Activated T-helper 1 cell treated with anti-CD3 and anti-CD28 coated beads, Interleukin-2, amount 50 U/mL, for 16 hours (primary cell): Measurements from ENCODE around the gene BMPR2.
"Not testable (repeated sequence)": the region's sequence is repeated elsewhere in the genome, so short reads cannot be mapped to it uniquely, and the experiment has no call there.

Source experiments
- DNase-seq, 2 donors: peaks; one replicate each; pipeline ENCODE4 v3.0.0-alpha.2; 2020; ENCODE audit warnings: low read depth in 1 of 2, low spot score in 1 of 2

Gene BMPR2

DNA sequence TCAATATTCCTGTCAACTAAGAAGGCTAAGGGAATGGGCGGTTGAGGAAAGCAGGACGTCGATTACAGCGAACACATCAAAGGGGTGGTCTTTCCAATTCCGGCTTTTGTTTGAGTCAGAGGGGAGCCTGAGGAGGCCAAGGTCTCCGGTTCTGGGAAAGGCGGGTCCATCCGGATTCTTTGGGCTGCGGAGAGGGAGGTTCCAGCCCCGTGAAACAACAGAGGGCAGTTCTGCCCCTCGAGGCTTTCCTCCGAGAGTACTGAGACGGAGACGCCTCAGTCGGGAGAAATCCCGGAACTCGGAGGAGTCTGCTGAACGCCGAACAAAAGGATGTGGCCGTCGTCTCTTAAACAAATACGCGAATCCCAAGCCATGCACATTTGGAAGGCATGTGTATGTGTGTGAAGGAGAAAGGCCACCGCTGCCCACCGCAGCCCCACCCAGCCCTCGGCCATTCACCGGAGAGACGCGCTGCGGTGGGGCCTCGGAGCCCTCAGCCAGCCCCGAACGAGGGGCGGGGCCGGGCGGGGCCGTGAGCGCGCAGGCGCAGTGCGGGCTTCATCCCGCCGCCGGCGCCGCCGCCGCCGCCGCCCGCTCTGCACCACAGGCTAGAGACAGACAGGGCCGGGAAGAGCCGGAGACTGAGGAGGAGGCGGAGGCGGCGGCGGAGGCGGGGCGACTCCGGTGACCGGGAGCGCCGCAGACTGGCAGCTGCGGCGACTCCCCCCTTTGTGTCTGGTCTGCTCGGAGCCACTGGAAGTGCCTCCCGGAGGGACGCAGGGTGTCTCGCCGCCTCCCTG is at the start of gene BMPR2:
Gene BMPR2 (plus strand): TSS at position 719 of the 800 bp plus-strand sequence. CDS start 1,148 bp downstream, outside the sequence.
- peak; percentile 58 to 78 for DNase-seq

DNA sequence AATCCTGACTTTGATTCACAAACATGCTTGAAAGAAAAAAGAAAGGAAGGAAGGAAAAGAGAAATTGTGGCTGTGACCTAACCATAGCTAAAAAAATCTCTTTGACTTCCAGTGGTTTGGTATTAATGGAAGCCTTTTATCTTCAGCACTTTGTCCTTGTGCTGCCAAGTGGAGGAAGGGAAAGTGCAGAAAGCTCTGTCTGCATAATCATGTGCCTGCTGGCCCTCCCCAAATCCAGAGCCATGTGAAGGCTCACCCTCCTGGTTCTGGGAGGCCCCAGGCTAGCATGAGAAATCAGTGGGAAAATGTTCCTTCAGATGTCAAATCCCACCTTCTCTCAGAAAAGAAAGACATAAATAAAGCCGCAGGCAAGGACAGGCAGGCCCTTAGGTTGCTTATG is 48.3 kb upstream of the BMPR2 start:
- no peak for DNase-seq

DNA sequence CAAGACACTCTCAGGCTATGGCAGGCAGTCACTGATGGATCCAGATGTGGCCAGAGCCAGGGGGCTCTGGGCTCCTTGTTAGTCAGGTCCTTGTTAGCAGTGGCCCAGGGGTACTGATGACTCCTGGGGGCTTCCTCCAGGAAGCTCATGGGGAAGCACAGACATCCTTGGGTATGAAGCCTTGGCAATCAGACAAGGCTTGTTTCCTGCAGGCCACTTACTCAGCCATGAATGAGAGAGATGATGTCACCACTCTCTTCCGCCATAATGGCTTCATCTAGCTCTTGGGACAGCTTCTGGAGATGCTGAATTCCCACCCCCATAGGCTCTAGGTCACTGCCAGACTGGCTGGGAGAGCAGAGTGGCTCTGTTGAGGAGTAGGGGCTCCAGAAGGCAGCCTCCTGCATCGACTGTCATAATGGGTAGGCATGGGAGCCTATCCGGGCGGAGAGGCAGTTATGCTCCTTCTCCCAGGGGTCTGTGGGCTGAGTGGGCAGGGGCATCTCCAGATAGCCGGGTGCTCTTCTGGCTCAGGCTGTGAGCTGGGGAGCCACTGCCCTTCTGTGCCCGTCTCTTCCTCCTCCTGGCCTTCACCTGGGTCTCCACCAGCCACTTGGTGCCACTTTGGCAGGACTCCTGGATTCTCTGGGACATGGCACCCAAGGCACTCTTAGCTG is 40.2 kb upstream of the BMPR2 start:
- DNase-seq, result no peak

DNA sequence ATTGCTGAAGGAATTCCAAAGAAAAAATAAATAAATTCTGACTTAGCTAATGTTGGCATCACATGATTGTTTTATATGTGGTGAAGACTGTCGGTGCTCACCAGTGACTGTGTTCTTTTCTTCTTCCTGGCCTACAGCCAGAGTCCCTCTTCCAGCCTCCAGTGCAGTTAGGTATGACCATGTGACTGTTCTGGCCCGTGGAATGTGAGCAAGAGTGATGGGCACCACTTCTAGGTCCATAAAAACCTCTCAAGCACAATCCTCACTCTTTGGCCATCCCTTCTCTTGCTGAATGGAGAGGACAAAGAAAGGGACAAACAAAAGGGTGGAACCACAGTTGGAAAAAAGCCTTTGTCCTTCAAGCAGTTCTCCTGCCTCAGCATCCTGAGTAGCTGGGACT is 39.0 kb upstream of the BMPR2 start:
- no peak for DNase-seq

DNA sequence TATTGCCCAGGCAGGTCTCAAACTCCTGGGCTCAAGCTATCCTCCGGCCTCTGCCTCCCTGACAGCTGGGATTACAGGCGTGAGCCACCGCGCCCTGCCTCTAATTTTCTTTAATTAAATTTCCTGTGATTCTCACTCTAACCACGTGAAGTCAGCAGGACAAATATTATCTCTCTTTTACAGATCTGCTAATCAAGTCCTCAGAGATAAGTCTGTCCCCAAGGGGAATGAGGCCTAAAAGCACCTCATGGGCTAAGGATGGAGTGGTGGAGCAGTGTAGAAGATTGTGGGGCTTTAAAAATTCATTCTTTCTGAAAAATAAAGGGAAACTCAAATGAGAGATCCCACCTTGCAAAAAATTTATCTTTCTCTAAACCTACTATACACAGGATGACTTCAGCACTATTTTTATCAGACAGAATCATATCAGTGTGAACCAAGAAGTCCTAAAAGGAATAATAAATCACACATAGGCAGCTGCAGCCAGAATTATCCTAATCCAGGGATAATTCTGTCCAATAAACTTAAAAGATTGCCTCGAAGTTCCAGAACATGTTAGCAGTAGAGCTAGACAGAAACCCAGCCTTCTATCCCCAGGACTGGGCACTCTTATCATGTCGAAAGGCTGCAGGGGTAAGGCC is 38.3 kb upstream of the BMPR2 start:
- no peak for DNase-seq

DNA sequence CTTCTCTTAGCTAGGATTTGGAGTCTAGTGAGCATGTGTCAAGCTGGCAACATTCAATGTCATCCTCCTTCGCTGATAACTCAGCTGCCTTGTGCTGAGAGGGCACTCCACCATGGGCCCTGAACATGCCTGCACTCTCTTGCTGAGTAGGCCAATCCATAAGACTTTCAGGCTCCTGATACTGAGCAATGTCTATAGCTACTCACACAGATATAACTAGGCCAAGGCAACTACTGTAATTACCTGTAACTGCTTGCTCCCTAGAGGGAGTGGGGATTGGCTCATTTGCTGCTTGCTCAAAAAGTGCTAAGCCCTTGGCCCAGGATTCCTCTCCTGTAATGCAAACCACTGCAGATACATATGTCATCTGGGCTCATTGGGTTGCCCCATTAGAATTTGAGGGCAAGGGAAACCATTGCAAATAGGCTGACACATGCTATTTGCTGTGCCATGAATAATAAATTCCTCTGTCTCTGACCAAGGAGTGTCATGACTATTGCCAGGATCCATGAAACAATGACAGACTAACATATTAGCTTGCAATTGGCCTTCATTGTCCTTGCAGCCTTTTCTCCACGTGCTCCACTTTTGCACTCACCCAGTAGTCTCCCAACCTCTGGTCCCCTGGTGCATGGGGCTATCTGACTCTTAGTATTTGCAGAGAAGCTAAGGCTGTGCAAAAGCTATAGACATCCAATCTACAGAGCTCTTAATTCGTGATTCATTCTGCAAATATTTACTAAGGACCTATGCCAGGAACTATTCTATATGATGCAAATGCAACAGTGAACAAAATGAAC is 36.9 kb upstream of the BMPR2 start:
- no peak for DNase-seq

DNA sequence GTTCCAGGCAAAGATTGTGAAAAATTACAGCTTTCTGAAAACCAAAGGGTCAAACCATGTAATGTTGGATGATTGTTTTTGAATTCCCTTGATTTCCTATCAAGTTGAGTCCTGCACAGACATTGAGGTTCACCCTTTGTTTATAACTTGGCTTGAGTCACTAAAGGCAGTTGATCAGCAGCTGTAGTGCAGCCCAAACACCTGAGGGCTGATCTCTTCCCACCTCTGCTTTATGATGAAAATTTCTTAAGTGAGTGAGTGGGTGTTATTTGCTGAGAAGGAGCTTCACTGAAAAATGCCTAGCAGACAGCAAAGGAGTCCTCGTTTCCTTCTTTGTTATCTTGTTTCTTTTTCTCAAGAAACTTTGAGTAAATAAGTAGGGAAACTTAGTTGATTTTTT is 31.9 kb upstream of the BMPR2 start:
- no peak for DNase-seq

DNA sequence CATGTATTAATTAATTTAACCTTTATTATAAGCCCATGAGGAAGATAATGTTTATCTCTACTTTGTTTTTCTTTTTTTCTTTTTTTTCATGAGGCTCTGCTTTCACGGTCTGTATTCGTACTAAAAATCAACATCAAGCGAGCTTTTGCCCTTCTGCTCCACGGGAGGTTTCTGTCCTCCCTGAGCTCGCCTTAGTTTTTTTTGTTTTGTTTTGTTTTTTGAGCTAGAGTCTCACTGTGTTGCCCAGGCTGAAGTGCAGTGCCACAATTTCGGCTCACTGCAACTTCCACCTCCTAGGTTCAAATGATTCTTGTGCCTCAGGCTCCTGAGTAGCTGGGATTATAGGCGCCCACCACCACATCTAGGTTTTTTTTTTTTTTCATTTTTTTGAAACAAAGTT is 29.9 kb upstream of the BMPR2 start:
- no peak for DNase-seq

DNA sequence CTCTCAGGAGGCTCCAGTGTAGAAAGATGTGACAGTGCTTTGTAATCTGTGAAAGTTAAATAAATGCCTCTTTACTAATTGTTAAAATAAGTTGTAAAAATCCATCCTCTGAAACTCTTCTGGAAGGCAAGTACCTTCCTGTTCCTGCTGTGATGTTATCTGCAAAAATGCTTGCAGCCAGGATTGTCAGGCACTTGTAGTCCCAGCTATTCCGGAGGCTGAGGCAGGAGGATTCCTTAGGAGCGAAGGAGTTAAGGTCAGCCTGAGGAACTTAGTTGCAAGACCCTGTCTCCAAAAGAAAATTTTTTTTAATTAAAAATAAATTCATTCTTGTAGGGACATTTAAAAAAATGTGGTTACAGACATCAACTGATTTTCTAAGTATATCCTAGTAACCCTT is 22.7 kb upstream of the BMPR2 start:
- no peak for DNase-seq

DNA sequence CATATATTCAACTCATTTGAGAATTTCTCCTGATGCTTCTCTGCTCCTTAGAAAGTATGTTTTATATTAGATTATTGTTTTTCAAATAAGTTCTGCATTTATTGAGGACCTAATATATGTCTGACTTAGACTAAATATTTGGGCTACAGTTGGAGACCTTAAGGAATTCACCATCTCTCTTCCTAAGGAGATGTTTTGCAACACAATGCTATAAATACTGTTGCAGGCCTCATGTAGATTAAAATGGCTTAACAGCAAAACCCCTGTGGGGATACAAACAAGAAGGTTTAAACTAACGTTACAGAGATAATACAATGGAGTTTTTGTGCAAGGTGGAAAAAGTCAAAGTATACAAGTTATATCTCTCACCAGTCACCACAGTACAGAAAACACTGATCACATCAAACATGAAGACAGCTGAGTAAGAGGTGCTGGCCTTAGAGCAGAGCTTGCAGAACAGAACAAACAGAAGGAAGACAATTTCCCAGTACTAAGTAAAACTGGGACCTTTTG is 20.1 kb upstream of the BMPR2 start:
- DNase-seq, result no peak

DNA sequence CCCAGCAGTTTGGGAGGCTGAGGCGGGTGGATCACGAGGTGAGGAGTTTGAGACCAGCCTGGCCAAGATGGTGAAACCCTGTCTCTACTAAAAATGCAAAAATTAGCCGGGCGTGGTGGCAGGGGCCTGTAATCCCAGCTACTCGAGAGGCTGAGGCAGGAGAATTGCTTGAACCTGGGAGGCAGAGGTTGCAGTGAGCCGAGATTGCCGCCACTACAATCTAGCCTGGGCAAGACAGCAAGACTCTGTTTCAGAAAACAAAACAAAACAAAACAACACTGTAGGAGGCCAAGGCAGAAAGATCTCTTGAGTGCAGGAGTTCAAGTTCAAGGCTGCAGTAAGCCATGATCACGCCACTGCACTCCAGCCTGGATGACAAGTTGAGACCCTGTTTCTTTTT is 17.2 kb upstream of the BMPR2 start:
- not testable (repeated sequence) for DNase-seq

DNA sequence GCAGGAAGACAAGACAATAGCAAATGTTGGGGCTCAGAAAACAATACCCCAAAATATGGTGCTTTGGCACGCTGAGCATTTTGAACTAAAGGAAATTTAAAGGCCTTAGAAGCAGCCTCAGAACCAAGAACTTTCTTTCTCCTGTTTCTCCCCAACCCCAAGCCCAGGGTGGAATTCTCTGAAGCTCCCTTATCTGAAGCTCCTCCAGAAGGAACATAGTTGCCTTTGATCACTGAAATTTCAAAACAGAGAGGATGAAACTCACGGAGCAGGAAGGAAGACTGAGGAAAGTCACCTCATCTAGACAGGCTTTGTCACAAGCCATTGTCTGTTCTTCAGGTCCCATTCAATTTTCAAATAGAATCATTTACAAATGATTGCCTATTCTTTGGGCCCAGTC is 15.5 kb upstream of the BMPR2 start:
- DNase-seq, result no peak

DNA sequence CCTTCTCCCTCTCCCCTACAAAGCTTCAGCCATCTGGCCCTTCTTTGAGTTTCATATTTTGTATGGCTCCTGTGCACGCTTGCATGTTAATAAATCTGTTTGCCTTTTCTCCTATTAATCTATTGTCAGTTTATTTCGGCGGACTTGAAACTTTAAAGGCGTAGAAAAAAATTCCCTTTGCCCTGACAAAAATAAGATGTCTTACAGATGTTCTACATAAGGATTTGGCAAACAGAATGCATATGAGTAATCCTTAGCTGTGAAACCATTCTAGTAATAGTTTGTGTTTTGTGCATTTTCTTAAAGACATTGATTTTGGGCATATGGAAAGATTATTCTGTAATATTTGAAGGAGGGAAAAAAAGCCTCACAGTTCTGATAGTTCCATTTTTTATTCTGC is 15.0 kb upstream of the BMPR2 start:
- no peak for DNase-seq

DNA sequence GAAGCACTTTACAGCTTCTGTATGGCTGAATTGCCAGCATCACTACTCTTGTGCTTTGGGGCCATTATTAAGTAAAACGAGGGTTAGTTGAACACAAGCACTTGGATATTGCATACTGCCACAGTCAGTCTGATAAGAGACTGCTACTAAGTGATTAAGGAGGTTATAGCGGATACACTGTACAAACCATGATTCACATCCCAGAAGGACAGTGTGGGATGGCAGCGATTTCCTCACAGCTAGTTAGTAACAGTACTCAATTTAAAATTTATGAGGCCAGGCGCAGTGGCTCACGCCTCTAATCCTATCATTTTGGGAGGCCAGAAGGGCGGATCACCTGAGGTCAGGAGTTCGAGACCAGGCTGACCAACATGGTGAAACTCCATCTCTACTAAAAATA is 2.6 kb upstream of the BMPR2 start:
- DNase-seq, result no peak

DNA sequence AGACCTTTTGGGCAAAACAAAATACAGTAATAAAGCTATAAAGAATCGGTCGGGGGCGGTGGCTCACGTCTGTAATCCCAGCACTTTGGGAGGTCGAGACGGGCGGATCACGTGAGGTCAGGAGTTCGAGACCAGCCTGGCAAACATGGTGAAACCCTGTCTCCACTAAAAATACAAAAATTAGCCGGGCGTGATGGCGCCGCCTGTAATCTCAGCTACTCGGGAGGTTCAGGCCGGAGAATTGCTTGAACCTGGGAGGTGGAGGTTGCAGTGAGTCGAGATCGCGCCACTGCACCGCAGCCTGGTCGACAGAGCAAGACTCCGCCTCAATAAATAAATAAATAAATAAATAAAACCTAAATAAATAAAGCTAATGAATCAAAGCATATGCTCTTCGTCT is 1.7 kb upstream of the BMPR2 start:
- not testable (repeated sequence) for DNase-seq

DNA sequence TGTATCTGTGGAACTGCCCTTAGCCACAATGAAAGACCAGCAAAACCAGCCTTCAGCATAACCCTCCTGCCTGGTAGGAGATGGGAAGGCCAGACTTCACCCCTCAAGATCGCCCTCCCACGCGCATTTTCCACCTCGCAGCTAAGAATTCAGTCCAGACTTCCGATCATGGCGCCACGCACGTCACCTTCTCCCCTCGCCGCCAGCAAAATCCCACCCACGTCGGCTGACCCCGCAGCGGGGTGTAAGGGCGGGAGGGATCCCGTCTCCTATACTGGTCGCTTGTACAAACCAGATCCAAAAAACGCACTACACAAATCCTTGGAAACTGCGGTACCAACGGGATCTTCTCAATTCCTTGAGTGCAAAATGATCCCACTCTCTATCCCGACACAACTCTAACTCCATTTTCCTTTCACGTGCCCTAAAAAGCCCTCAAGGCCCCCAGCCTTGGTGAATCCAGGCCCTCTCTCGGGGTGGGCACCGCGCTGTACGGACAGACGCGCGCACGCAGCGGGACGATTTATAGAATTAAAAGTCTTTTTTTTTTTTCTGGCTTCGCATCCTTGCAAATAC is 1.0 kb upstream of the BMPR2 start:
- DNase-seq, result peak in 1 of 2 donors; percentile 13

DNA sequence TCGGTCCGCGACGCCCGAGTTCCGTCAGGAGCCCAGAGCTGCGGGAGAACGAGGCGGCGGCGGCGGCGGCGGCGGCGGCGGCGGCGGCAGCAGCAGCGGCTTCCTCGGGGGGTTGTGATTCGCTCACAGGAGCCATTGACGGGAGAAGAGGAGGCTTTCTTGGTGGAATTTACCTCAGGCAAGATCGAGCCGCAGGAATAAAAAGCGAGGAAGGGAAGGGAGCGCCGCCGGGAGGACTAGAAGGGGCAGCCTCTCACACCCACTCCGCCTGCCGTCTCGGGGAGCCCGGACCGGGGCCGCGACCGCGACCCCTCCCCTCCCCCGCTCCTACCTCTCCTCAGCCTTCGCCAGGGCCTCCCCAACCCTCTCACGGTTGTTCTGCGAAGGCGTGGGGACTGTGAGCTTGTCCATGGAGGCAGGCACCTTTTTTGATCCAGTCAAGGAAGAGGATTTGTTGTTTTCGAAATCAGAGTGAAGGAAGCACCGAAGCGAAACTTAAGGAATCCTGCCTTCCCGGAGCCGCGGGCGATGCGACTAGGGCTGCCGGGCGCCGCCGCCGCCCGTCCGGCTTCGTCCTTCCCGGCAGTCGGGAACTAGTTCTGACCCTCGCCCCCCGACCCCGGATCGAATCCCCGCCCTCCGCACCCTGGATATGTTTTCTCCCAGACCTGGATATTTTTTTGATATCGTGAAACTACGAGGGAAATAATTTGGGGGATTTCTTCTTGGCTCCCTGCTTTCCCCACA is 506 bp downstream of the BMPR2 start:
- peak in 1 of 2 donors; percentile 18 for DNase-seq

DNA sequence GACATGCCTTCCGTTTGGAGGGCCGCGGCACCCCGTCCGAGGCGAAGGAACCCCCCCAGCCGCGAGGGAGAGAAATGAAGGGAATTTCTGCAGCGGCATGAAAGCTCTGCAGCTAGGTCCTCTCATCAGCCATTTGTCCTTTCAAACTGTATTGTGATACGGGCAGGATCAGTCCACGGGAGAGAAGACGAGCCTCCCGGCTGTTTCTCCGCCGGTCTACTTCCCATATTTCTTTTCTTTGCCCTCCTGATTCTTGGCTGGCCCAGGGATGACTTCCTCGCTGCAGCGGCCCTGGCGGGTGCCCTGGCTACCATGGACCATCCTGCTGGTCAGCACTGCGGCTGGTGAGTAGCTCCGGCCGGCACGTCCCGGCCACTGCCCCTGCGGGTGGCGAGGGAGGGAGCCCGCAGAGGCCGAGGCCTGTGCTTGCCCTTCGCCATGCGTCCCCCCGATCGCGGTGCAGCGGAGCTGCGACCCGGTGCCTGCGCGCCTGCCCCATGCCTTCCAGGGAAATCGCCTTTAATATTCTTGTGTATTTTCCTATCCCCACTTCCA is 1.2 kb downstream of the BMPR2 start:
- DNase-seq, result peak in 1 of 2 donors; percentile 4

DNA sequence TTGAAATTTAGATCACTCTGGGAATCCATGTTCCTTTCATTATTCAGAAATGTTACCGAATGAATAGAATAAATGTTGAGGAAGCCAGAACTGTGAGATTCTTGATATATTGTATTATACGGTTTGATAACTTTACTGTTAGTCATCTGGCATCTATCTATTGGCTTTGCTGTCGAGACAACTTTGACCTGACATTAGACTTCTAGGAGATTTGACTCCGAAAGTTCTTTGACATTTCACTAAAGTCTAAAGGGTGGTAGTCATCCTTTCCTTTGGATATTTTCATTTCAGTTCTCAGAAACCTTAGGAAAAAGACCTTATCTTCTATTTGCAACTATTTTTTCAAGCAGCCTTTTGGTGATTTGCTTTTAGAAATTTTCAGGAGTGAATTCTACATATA is 1.9 kb downstream of the BMPR2 start:
- DNase-seq, result no peak
